Smooth muscle cell (in vitro differentiated cells): Measurements from ENCODE around the gene YPEL1. TPM values are rescaled to one million over a fixed set of nuclear protein-coding genes. Genes with fewer than 3 reads are reported as not detected.

Source experiments
- DNase-seq: peaks from one replicate; lab custom pipeline; 2025; ENCODE audit not compliant: unreplicated experiment; lab: John Stamatoyannopoulos, UW
- H2AFZ ChIP-seq: fragments of 200-600 bp; sonication (generic); 2 replicates; pipeline ENCODE4 v1.6.0; 2016; ENCODE audit warnings: antibody characterized with exemption, low read depth, mild to moderate bottlenecking
- H3F3A ChIP-seq: fragments of 200-600 bp; sonication (generic); 2 replicates; pipeline ENCODE4 v1.6.0; 2017; ENCODE audit warnings: antibody characterized with exemption, low read depth
- H3K27ac ChIP-seq: fragments of 200-600 bp; sonication (generic); 2 replicates; pipeline ENCODE4 v1.5.1; 2016; ENCODE audit warnings: low read depth, mild to moderate bottlenecking
- H3K27me3 ChIP-seq: fragments of 200-600 bp; sonication (generic); 2 replicates; pipeline ENCODE4 v1.6.1; 2016; ENCODE audit warnings: low read depth, mild to moderate bottlenecking
- H3K36me3 ChIP-seq: fragments of 200-600 bp; sonication (generic); 2 replicates; pipeline ENCODE4 v1.5.1; 2016; ENCODE audit warnings: low read depth
- H3K4me1 ChIP-seq: fragments of 200-600 bp; sonication (generic); 2 replicates; pipeline ENCODE4 v1.5.1; 2016; ENCODE audit warnings: low read depth
- H3K4me2 ChIP-seq: fragments of 200-600 bp; sonication (generic); 2 replicates; pipeline ENCODE4 v1.6.0; 2016; ENCODE audit warnings: mild to moderate bottlenecking
- H3K4me3 ChIP-seq: fragments of 200-600 bp; sonication (generic); 2 replicates; pipeline ENCODE4 v1.5.1; 2016; ENCODE audit warnings: mild to moderate bottlenecking
- H3K79me2 ChIP-seq: fragments of 200-600 bp; sonication (generic); 2 replicates; pipeline ENCODE4 v1.6.0; 2016; ENCODE audit warnings: low read depth, mild to moderate bottlenecking
- H3K9ac ChIP-seq: fragments of 200-600 bp; sonication (generic); 2 replicates; pipeline ENCODE4 v1.6.0; 2016; ENCODE audit warnings: low read depth
- H3K9me3 ChIP-seq: fragments of 200-600 bp; sonication (generic); replicated peaks from 2 replicates; pipeline ENCODE4 v1.5.1; 2016; ENCODE audit warnings: low read depth
- H4K20me1 ChIP-seq: fragments of 200-600 bp; sonication (generic); 2 replicates; pipeline ENCODE4 v1.6.0; 2016; ENCODE audit warnings: low read depth
- CTCF ChIP-seq: fragments of 200-600 bp; sonication (generic); IDR thresholded peaks from 2 replicates; pipeline ENCODE4 v1.5.1; 2017; ENCODE audit warnings: borderline replicate concordance, mild to moderate bottlenecking, antibody characterized with exemption; ENCODE audit not compliant: insufficient read depth, poor library complexity, severe bottlenecking
- WGBS: methylation state at CpG from one replicate; pipeline ENCODE4 v1.1.7; 2016; ENCODE audit warnings: low lambda C conversion rate; 5-methylcytosine and 5-hydroxymethylcytosine counted together
- polyA plus RNA-seq: library from polyadenylated mRNA; unstranded; fragments of >200 nt; fragmentation: Nextera tagmentation; extraction: Ambion mirVana; gene quantifications from 2 replicates; pipeline ENCODE4 v1.2.1, GENCODE V29; 2016
- total RNA-seq: library from RNA; depleted of rRNA; stranded (reverse); fragments of >200 nt; gene quantifications from 2 replicates; pipeline ENCODE4 v1.2.3, GENCODE V29; 2014

Gene YPEL1
- total and polyA plus RNA-seq, 2 experiments from 2014 or later: 1.8 to 4.1 TPM

GRCh38 chr22:21652547-21653545, 82.7 kb downstream of the YPEL1 start:
- Histone ChIP-seq H3K36me3 (no peaks in the 10 kb centered on the region), H4K20me1 (no peaks in the 10 kb centered on the region), H3K79me2 (no peaks in the 10 kb centered on the region), H2AFZ (peak overlapping the region; percentile 90), H3K27ac (no peak overlapping the region), H3K4me1 (peaks cover 20% of the 10 kb centered on the region), H3K4me2 (peak overlapping the region; percentile 92), H3K27me3 (no peaks in the 10 kb centered on the region), H3F3A (no peaks in the 10 kb centered on the region), H3K9ac (peak overlapping the region; percentile 9), H3K9me3 (no peaks in the 10 kb centered on the region), H3K4me3 (peak overlapping the region; percentile 72)
- no peak for DNase-seq
- TF ChIP-seq CTCF: no peak
- 10% methylated on average over 34 of the region's 40 CpGs for WGBS

- 1% methylated on average over 40 of the region's 44 CpGs for WGBS
These were observed 83.5 kb downstream of the YPEL1 start for GRCh38 chr22:21652010-21652546.

GRCh38 chr22:21651521-21652009, 84.0 kb downstream of the YPEL1 start:
- WGBS: 1% methylated on average over 29 of the region's 29 CpGs
- peak overlapping the region; percentile 63 for H3K9ac ChIP-seq
- no peaks in the 10 kb centered on the region for H3K36me3 ChIP-seq
- H3K27me3 ChIP-seq: no peaks in the 10 kb centered on the region
- no peaks in the 10 kb centered on the region for H3K9me3 ChIP-seq
- H3K4me1 ChIP-seq: peaks cover 19% of the 10 kb centered on the region
- DNase-seq: no peak
- H3K27ac ChIP-seq: peak overlapping the region; percentile 50
- peaks cover 6% of the 10 kb centered on the region for H4K20me1 ChIP-seq
- no peaks in the 10 kb centered on the region for H3F3A ChIP-seq
- H2AFZ ChIP-seq: peak overlapping the region; percentile 90
- no peaks in the 10 kb centered on the region for H3K79me2 ChIP-seq
- H3K4me3 ChIP-seq: peak overlapping the region; percentile 72
- TF ChIP-seq CTCF: no peak
- H3K4me2 ChIP-seq: peak overlapping the region; percentile 92

More at GRCh38 chr22:21652010-21652546, 83.5 kb downstream of the YPEL1 start:
- Histone ChIP-seq H3K4me1 (peaks cover 19% of the 10 kb centered on the region), H3K4me3 (peak overlapping the region; percentile 72), H3K27ac (peak overlapping the region; percentile 50), H3K79me2 (no peaks in the 10 kb centered on the region), H3K9ac (peak overlapping the region; percentile 63), H3K4me2 (peak overlapping the region; percentile 92), H3K9me3 (no peaks in the 10 kb centered on the region), H2AFZ (peak overlapping the region; percentile 90), H3K36me3 (no peaks in the 10 kb centered on the region), H4K20me1 (peaks cover 2% of the 10 kb centered on the region), H3K27me3 (no peaks in the 10 kb centered on the region), H3F3A (no peaks in the 10 kb centered on the region)
- no peak for TF ChIP-seq CTCF
- peak; percentile 73 for DNase-seq
